B cell (primary cell): Measurements from ENCODE around the gene TYRP1. TPM values are rescaled to one million over a fixed set of nuclear protein-coding genes. Genes with fewer than 3 reads are reported as not detected.

Experiments
- ATAC-seq: fragments of 200-7000 bp; cut with Tn5 transposase; one replicate; pipeline ENCODE4 v1.10.0; 2021; ENCODE audit warnings: low read depth, mild to moderate bottlenecking, moderate number of reproducible peaks, moderate library complexity
- CTCF ChIA-PET: fragments of 350-600 bp; sonication (Branson Sonifier 250); formaldehyde crosslinking; loops from one replicate; lab custom pipeline; 2021; ENCODE audit warnings: antibody characterized with exemption, inconsistent platforms; lab: Charles Lee
- POLR2A ChIA-PET: fragments of 350-600 bp; sonication (Branson Sonifier 250); formaldehyde crosslinking; loops from one replicate; lab custom pipeline; 2021; ENCODE audit warnings: antibody characterized with exemption; lab: Charles Lee
- DNase-seq: peaks from one replicate; pipeline ENCODE4 v3.0.0; 2013
- H2AFZ ChIP-seq: 2 replicates; pipeline ENCODE4 v1.6.1; 2012; ENCODE audit warnings: mild to moderate bottlenecking, low read depth, low read length; ENCODE audit not compliant: insufficient read depth, poor library complexity, severe bottlenecking
- H3K27ac ChIP-seq, 2 donors: 1 replicate in 1 of 2; 2 replicates in 1 of 2; pipeline ENCODE4 v1.5.1; 2012 to 2013; ENCODE audit warnings: low read length in 2 of 2, mild to moderate bottlenecking in 2 of 2, moderate library complexity in 1 of 2
- H3K27me3 ChIP-seq, 4 experiments: fragments of 200-600 bp in 1 of 4; sonication (generic) in 1 of 4; replicated peaks in 1 of 4; 1 replicate in 2 of 4; 2 replicates in 2 of 4; pipeline versions ENCODE4 v1.6.1 to v1.7.0; 2013 to 2016; ENCODE audit warnings: low read length in 3 of 4, mild to moderate bottlenecking in 2 of 4, mixed read lengths in 1 of 4, moderate library complexity in 1 of 4; ENCODE audit not compliant: insufficient read depth in 4 of 4, control insufficient read depth in 3 of 4; ENCODE audit errors: control extremely low read depth in 1 of 4
- H3K36me3 ChIP-seq, 2 experiments: replicated peaks in 1 of 2; 1 replicate in 1 of 2; 2 replicates in 1 of 2; pipeline versions ENCODE4 v1.6.1 to v1.7.1; 2013; ENCODE audit warnings: low read length in 1 of 2; ENCODE audit not compliant: insufficient read depth in 2 of 2, control insufficient read depth in 1 of 2; ENCODE audit errors: control extremely low read depth in 1 of 2, extremely low read depth in 1 of 2
- H3K4me1 ChIP-seq, 2 donors: fragments of 200-600 bp in 1 of 2; sonication (generic) in 1 of 2; 1 replicate in 1 of 2; 2 replicates in 1 of 2; pipeline versions ENCODE4 v1.5.1 to v1.6.1; 2013 to 2017; ENCODE audit warnings: low read length in 2 of 2; ENCODE audit not compliant: control insufficient read depth in 2 of 2, insufficient read depth in 2 of 2
- H3K4me2 ChIP-seq: replicated peaks from 2 replicates; pipeline ENCODE3; 2012; ENCODE audit warnings: mild to moderate bottlenecking, low read depth, low read length; ENCODE audit not compliant: poor library complexity, severe bottlenecking
- H3K4me3 ChIP-seq, 5 experiments: fragments of 200-600 bp in 1 of 5; sonication (generic) in 1 of 5; 1 replicate in 3 of 5; 2 replicates in 2 of 5; pipeline versions ENCODE4 v1.5.1 to v1.7.0; 2011 to 2016; ENCODE audit warnings: low read length in 4 of 5, mild to moderate bottlenecking in 4 of 5, low read depth in 2 of 5, control low read depth in 1 of 5, moderate library complexity in 1 of 5; ENCODE audit not compliant: insufficient read depth in 1 of 5; ENCODE audit errors: control extremely low read depth in 1 of 5, extremely low read depth in 1 of 5
- H3K79me2 ChIP-seq: fragments of 200-600 bp; sonication (generic); one replicate; pipeline ENCODE4 v1.6.0; 2016; ENCODE audit warnings: low read length; ENCODE audit not compliant: control insufficient read depth, insufficient read depth
- H3K9ac ChIP-seq: fragments of 200-600 bp; sonication (generic); 2 replicates; pipeline ENCODE4 v1.6.1; 2017; ENCODE audit warnings: mild to moderate bottlenecking, low read length, moderate library complexity
- H3K9me3 ChIP-seq, 3 donors: one replicate each; pipeline versions ENCODE4 v1.6.1 to v1.7.1; 2013; ENCODE audit warnings: low read length in 2 of 3; ENCODE audit not compliant: control insufficient read depth in 2 of 3, insufficient read depth in 1 of 3; ENCODE audit errors: control extremely low read depth in 1 of 3
- H4K20me1 ChIP-seq: 2 replicates; pipeline ENCODE4 v1.6.0; 2012; ENCODE audit warnings: mild to moderate bottlenecking, low read length; ENCODE audit not compliant: insufficient read depth, control insufficient read depth, poor library complexity, severe bottlenecking
- H3K27ac Mint-ChIP-seq: one replicate; pipeline ENCODE4 v1.8.0; 2021; ENCODE audit warnings: mixed read lengths
- H3K27me3 Mint-ChIP-seq: one replicate; pipeline ENCODE4 v1.8.0; 2021; ENCODE audit warnings: mixed read lengths
- H3K4me1 Mint-ChIP-seq: one replicate; pipeline ENCODE4 v1.8.0; 2021; ENCODE audit warnings: mixed read lengths
- H3K4me3 Mint-ChIP-seq: one replicate; pipeline ENCODE4 v1.8.0; 2021; ENCODE audit warnings: mixed read lengths
- H3K9me3 Mint-ChIP-seq: one replicate; pipeline ENCODE4 v1.8.0; 2022; ENCODE audit warnings: mixed read lengths; ENCODE audit not compliant: insufficient read depth
- EZH2 ChIP-seq: IDR thresholded peaks from 2 replicates; pipeline ENCODE4 v1.6.1; 2012; ENCODE audit warnings: borderline replicate concordance, low read depth, mild to moderate bottlenecking, moderate library complexity, low read length; ENCODE audit not compliant: insufficient read depth, poor library complexity, severe bottlenecking
- WGBS: methylation state at CpG from one replicate; pipeline ENCODE4 v1.1.5; 2013; ENCODE audit warnings: missing lambda C conversion rate; ENCODE audit not compliant: insufficient coverage; 5-methylcytosine and 5-hydroxymethylcytosine counted together
- intact Hi-C: fragments of 100-400 bp; cut with micrococcal nuclease; formaldehyde crosslinking; loops from one replicate; pipeline ENCODE4 v1.10.0; 2022
- polyA plus RNA-seq: library from polyadenylated mRNA; depleted of rRNA; stranded (reverse); fragments of >200 nt; gene quantifications from 2 replicates; pipeline ENCODE4 v1.2.3, GENCODE V29; 2012
- total RNA-seq, 2 donors: library from RNA; stranded (reverse); fragments of 120-200 nt in 1 of 2; gene quantifications; 1 replicate in 1 of 2; 2 replicates in 1 of 2; pipeline versions ENCODE4 v1.2.3 to v1.2.4, GENCODE V29; 2013 to 2022
- TF ChIP-seq, protein P1 (sequence below): fragments of 200-600 bp; IDR thresholded peaks from one replicate; pipeline ENCODE4 v1.8.0; 2022; ENCODE audit warnings: antibody characterized with exemption, mild to moderate bottlenecking

TYRP1 gene
- total and polyA plus RNA-seq, 2 donors (not counting 1 experiment from before 2014, with no cell fraction given), result not detected

DNA sequence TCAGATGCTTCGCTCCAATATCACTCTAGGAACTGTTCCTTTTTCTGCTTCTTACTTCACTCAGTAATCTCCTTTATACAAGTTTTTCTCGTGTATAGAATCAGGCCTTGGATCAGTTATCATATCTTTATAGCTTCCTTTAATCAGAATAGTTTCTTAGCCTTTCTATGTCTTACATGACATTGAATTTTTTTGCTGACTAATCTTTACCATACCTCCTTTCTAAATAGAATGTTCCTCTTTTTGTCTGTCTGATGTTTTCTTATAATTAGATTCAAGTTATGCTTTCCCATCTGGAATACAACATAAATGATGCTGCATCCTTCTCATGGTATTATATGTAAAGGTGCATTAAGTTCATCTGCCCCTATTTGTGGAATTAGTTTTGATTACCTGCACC is 40.2 kb upstream of the TYRP1 start:
- ChIA-PET CTCF (no interaction called here), POLR2A (no interaction called here)
- Histone ChIP-seq H3K27me3 (no peaks in the 10 kb centered on the region), H4K20me1 (no peaks in the 10 kb centered on the region), H3K79me2 (no peaks in the 10 kb centered on the region), H3K4me1 (no peaks in the 10 kb centered on the region), H3K27ac (no peak overlapping the region), H3K36me3 (no peaks in the 10 kb centered on the region), H3K4me2 (no peak overlapping the region), H2AFZ (no peak overlapping the region), H3K9ac (no peak overlapping the region), H3K4me3 (no peak overlapping the region), H3K9me3 (peaks cover 0 to 2% (median 0%) of the 10 kb centered on the region in 3 donors)
- no peak for TF ChIP-seq EZH2
- TF ChIP-seq, protein P1, sequence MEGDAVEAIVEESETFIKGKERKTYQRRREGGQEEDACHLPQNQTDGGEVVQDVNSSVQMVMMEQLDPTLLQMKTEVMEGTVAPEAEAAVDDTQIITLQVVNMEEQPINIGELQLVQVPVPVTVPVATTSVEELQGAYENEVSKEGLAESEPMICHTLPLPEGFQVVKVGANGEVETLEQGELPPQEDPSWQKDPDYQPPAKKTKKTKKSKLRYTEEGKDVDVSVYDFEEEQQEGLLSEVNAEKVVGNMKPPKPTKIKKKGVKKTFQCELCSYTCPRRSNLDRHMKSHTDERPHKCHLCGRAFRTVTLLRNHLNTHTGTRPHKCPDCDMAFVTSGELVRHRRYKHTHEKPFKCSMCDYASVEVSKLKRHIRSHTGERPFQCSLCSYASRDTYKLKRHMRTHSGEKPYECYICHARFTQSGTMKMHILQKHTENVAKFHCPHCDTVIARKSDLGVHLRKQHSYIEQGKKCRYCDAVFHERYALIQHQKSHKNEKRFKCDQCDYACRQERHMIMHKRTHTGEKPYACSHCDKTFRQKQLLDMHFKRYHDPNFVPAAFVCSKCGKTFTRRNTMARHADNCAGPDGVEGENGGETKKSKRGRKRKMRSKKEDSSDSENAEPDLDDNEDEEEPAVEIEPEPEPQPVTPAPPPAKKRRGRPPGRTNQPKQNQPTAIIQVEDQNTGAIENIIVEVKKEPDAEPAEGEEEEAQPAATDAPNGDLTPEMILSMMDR, result no peak
- H3K4me1 Mint-ChIP-seq, result no peaks in the 10 kb centered on the region
- no peak overlapping the region for H3K4me3 Mint-ChIP-seq
- WGBS, result no CpG with 5 or more reads among the region's 2 CpGs
- DNase-seq, result no peak
- intact Hi-C loops, result no loop called here
- H3K9me3 Mint-ChIP-seq, result no peaks in the 10 kb centered on the region
- no peak overlapping the region for H3K27ac Mint-ChIP-seq
- no peaks in the 10 kb centered on the region for H3K27me3 Mint-ChIP-seq
- no peak for ATAC-seq

DNA sequence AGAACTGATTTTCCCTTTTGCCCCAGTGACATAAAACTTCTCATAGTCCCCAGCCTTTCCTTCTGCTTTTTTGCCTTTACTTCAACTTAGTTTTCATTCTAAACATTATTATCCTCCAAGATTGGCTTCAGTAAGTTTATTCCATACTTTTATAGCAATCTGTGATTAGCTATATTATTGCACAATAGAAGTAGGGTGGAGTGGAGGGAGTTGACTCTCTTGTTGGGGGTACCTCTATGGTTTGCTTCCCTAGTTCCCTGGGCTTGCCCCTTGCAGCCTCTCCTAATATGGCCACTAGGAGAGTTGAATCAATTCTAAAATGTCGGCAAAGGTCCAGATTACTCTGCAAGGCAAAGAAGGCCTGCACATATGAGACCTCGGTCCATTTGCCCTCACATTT is 36.4 kb upstream of the TYRP1 start:
- H3K27ac Mint-ChIP-seq, result no peak overlapping the region
- Histone ChIP-seq H3K27ac (no peak overlapping the region), H3K4me1 (no peaks in the 10 kb centered on the region), H3K9me3 (peaks cover 0 to 15% (median 0%) of the 10 kb centered on the region in 3 donors), H4K20me1 (no peaks in the 10 kb centered on the region), H3K79me2 (no peaks in the 10 kb centered on the region), H3K4me2 (no peak overlapping the region), H3K36me3 (no peaks in the 10 kb centered on the region), H2AFZ (no peak overlapping the region), H3K4me3 (no peak overlapping the region), H3K27me3 (no peaks in the 10 kb centered on the region), H3K9ac (no peak overlapping the region)
- CTCF ChIA-PET, result no interaction called here
- 100% methylated on average over 2 of the region's 2 CpGs for WGBS
- intact Hi-C loops, result no loop called here
- TF ChIP-seq, protein P1, result no peak
- no peak for TF ChIP-seq EZH2
- H3K27me3 Mint-ChIP-seq, result no peaks in the 10 kb centered on the region
- DNase-seq, result no peak
- POLR2A ChIA-PET, result no interaction called here
- H3K9me3 Mint-ChIP-seq, result peaks cover 1% of the 10 kb centered on the region
- no peak for ATAC-seq
- H3K4me1 Mint-ChIP-seq, result no peaks in the 10 kb centered on the region
- H3K4me3 Mint-ChIP-seq, result no peak overlapping the region
